Measurements from ENCODE around the gene PER3. TPM values are rescaled to one million over a fixed set of nuclear protein-coding genes. Genes with fewer than 3 reads are reported as not detected.

The PER3 gene
- total RNA-seq, 2 donors from 2014 or later, result 17.1 to 21.2 TPM

Other genes with a start within 250 kb of the PER3 start
- 10 to 100 TPM; 59.3 to 75.1 TPM for gene VAMP3, start 13.0 kb upstream of the PER3 start, total RNA-seq
- 1 to 10 TPM; 1.0 to 2.2 TPM for gene UTS2, start 68.8 kb downstream of the PER3 start, total RNA-seq
- 1 to 10 TPM in 1 of 2 donors, under 1 TPM in 1; 0.50 to 1.1 TPM for gene TNFRSF9, start 156.5 kb downstream of the PER3 start, total RNA-seq
- 100 to 1,000 TPM; 106 to 123 TPM for gene PARK7, start 177.4 kb downstream of the PER3 start, total RNA-seq
- 1 to 10 TPM; 1.1 to 1.8 TPM for gene ERRFI1, start 242.0 kb downstream of the PER3 start, total RNA-seq